Measurements from ENCODE around the gene CUEDC1. TPM values are rescaled to one million over a fixed set of nuclear protein-coding genes. Genes with fewer than 3 reads are reported as not detected.

The CUEDC1 gene
- total and polyA plus RNA-seq, 2 experiments from 2014 or later: 11.1 to 13.6 TPM

DNA sequence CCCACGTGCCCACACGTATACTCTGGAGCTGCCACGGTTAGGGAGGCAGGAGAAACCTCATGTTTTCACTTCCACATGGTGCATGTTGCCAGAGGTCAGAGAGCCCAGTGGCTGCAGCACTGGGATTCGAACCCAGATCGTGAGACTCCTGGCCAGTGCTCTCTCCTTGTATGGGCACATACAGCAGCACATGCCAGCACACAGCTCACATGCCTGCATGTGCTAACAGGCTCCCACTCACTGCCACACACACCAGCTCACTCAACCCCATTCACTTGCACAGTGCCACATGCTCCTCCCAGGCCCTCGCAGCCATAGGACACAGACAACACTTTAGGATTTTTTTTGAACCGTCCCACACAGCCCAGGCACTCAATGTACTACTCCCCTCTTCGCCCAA, 55.8 kb downstream of the CUEDC1 start:
- Histone ChIP-seq H3K4me3 (no peak overlapping the region), H3K27ac (peak overlapping the region; percentile 39; the same call in 1 of the 2 replicates), H3K4me2 (ENCODE audit: unreplicated experiment) (no peak overlapping the region), H3K9me3 (ENCODE audit: low read depth) (no peaks in the 10 kb centered on the region), H3K27me3 (replicated peaks; ENCODE audit: insufficient read depth) (no peaks in the 10 kb centered on the region), H3F3A (ENCODE audit: insufficient read depth) (peaks cover 13% of the 10 kb centered on the region; the same call in 1 of the 2 replicates), H3K36me3 (ENCODE audit: low read depth) (no peaks in the 10 kb centered on the region), H3K9me2 (ENCODE audit: insufficient read depth) (no peaks in the 10 kb centered on the region), H3K4me1 (ENCODE audit: insufficient read depth) (peaks cover 40% of the 10 kb centered on the region), H4K20me1 (ENCODE audit: insufficient read depth) (no peaks in the 10 kb centered on the region), H3K9ac (peak overlapping the region; percentile 56), H2AFZ (no peak overlapping the region), H3K79me2 (ENCODE audit: insufficient read depth) (peaks cover 81% of the 10 kb centered on the region)
- peak; percentile 52 for DNase-seq
- WGBS, 2 experiments (ENCODE audit: low coverage in 1 of 2, low lambda C conversion rate in 2 of 2, missing lambda C conversion rate in 2 of 2): 26 to 30% methylated on average over 8 of the region's 8 CpGs
- TF ChIP-seq EZH2 (IDR thresholded peaks at IDR 0.05; ENCODE audit: insufficient read depth, poor library complexity, severe bottlenecking): no peak
- TF ChIP-seq EZH2phosphoT487 (IDR thresholded peaks at IDR 0.05; ENCODE audit: insufficient read depth, low read depth): no peak
- in situ Hi-C loops (cut with MboI): no loop called here

DNA sequence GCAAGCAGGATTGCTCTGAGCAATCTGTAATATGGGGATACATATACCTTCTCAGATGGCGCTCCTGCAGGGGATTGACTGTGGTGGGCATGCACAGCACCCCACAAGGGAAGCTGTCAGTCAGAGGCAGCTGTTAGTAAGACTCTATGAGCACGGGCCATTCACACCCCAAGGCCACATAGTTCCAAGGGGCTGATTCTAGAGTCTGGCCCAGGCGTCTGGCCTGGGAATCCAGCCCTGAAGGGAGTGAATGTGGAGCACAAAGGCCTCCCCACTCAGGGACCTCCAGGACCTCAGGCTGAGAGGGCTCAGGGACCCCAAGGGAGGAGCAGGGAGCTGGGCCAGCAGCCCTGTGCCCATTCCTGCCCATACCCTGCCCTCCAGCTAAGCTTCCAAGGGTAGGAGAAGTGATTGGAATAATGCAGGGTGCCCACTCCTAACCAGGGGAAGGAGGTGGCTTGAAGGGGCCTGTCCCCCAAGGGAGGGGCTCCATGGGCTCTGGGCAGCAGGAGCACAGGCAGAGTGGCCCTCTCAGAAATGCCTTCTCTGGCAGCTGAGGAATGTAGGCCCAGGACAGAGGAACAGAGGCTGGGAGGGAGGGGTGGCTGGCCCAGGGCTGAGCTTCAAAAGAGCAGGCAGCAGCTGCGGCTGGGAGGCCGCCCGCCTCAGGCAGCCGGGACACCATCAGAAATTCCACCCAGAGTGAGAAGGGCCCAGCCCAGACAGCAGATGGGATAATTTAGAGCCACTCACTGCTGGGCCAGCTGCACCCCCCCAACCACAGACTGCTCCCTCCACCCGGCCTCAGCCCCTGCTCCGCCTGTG, 56.5 kb downstream of the CUEDC1 start:
- no peaks in the 10 kb centered on the region for H4K20me1 ChIP-seq (ENCODE audit: insufficient read depth)
- H3K4me3 ChIP-seq: no peak overlapping the region
- WGBS, 2 experiments (ENCODE audit: low coverage in 1 of 2, low lambda C conversion rate in 2 of 2, missing lambda C conversion rate in 2 of 2): 60% methylated on average over 8 to 9 of the region's 9 CpGs
- no peaks in the 10 kb centered on the region for H3K27me3 ChIP-seq (replicated peaks; ENCODE audit: insufficient read depth)
- peak overlapping the region; percentile 56 for H3K9ac ChIP-seq
- H3K79me2 ChIP-seq (ENCODE audit: insufficient read depth): peaks cover 81% of the 10 kb centered on the region
- peaks cover 11% of the 10 kb centered on the region for H3F3A ChIP-seq (ENCODE audit: insufficient read depth)
- H3K36me3 ChIP-seq (ENCODE audit: low read depth): no peaks in the 10 kb centered on the region
- H3K4me1 ChIP-seq (ENCODE audit: insufficient read depth): peaks cover 40% of the 10 kb centered on the region
- H3K4me2 ChIP-seq (ENCODE audit: unreplicated experiment): no peak overlapping the region
- TF ChIP-seq EZH2 (IDR thresholded peaks at IDR 0.05; ENCODE audit: insufficient read depth, poor library complexity, severe bottlenecking): no peak
- no peak for TF ChIP-seq EZH2phosphoT487 (IDR thresholded peaks at IDR 0.05; ENCODE audit: insufficient read depth, low read depth)
- no peaks in the 10 kb centered on the region for H3K9me2 ChIP-seq (ENCODE audit: insufficient read depth)
- no peaks in the 10 kb centered on the region for H3K9me3 ChIP-seq (ENCODE audit: low read depth)
- no peak overlapping the region for H2AFZ ChIP-seq
- in situ Hi-C loops (cut with MboI): no loop called here
- DNase-seq: peak; percentile 54
- H3K27ac ChIP-seq: peak overlapping the region; percentile 39

DNA sequence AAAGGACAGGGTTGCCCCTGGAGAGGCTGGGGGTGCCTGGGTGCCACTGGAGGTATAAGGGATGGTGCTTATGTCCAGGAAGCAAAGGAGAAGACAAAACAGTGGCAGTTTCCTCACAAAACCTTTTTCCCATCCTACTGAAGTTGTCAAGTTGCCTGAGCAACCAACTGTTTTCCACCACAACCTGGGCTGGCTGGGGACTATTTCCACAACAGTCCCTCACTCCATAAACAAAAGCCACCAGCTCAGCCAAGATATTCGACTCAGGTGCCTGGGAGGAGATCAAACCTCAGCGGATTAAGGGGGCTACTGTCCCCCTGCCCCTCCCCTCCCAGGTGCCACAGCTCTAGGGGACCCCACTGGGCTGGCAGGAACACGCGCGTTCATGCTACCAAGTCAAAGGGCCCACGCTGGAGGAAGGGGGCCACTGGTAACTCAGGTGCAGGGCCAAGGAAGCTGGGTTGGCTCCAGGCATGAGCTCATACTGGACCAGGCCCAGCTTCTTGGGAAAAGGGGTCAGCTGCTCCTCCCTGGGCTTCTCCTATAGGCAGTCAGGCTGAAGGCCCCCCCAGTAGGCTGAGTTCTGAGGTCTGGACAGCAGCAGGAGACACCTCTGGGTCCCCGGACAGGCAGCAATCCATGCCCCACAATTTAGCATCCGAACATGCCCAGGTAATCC, 59.7 kb downstream of the CUEDC1 start:
- Histone ChIP-seq H3K79me2 (ENCODE audit: insufficient read depth) (peaks cover 69% of the 10 kb centered on the region), H3K36me3 (ENCODE audit: low read depth) (no peaks in the 10 kb centered on the region), H3K27me3 (replicated peaks; ENCODE audit: insufficient read depth) (no peaks in the 10 kb centered on the region), H3K9ac (no peak overlapping the region), H3K4me2 (ENCODE audit: unreplicated experiment) (no peak overlapping the region), H3K4me1 (ENCODE audit: insufficient read depth) (peaks cover 53% of the 10 kb centered on the region), H4K20me1 (ENCODE audit: insufficient read depth) (no peaks in the 10 kb centered on the region), H3F3A (ENCODE audit: insufficient read depth) (peaks cover 24% of the 10 kb centered on the region), H3K9me3 (ENCODE audit: low read depth) (no peaks in the 10 kb centered on the region), H3K27ac (no peak overlapping the region), H3K4me3 (no peak overlapping the region), H2AFZ (no peak overlapping the region), H3K9me2 (ENCODE audit: insufficient read depth) (no peaks in the 10 kb centered on the region)
- in situ Hi-C loops (cut with MboI): no loop called here
- 84 to 86% methylated on average over 8 of the region's 8 CpGs for WGBS, 2 experiments (ENCODE audit: low coverage in 1 of 2, low lambda C conversion rate in 2 of 2, missing lambda C conversion rate in 2 of 2)
- DNase-seq: peak; percentile 38
- TF ChIP-seq EZH2phosphoT487 (IDR thresholded peaks at IDR 0.05; ENCODE audit: insufficient read depth, low read depth): no peak
- TF ChIP-seq EZH2 (IDR thresholded peaks at IDR 0.05; ENCODE audit: insufficient read depth, poor library complexity, severe bottlenecking): no peak

DNA sequence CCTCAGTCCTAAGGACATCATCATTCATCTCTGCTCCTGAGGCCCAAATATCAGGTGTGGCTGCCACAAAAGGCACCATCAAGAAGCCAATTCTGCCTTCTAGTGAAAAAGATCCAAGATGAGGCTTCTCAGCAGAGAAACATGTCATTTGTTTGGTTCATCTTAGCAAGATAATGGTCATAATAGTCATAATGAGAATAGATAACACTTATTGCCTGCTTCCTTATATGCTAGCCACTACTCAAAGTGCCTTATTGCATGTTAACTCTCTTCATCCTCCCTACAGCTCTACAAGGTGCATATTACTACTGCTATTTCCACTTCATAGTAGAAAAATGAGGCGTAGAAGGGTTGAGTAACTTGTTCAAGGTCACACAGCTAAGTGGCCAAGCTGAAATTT, 60.4 kb downstream of the CUEDC1 start:
- Histone ChIP-seq H3F3A (ENCODE audit: insufficient read depth) (peaks cover 29% of the 10 kb centered on the region), H3K9ac (no peak overlapping the region), H3K9me3 (ENCODE audit: low read depth) (no peaks in the 10 kb centered on the region), H3K4me3 (no peak overlapping the region), H3K4me1 (ENCODE audit: insufficient read depth) (peaks cover 56% of the 10 kb centered on the region), H4K20me1 (ENCODE audit: insufficient read depth) (no peaks in the 10 kb centered on the region), H3K4me2 (ENCODE audit: unreplicated experiment) (no peak overlapping the region), H3K79me2 (ENCODE audit: insufficient read depth) (peaks cover 63% of the 10 kb centered on the region), H2AFZ (no peak overlapping the region), H3K27ac (no peak overlapping the region), H3K27me3 (replicated peaks; ENCODE audit: insufficient read depth) (no peaks in the 10 kb centered on the region), H3K36me3 (ENCODE audit: low read depth) (no peaks in the 10 kb centered on the region), H3K9me2 (ENCODE audit: insufficient read depth) (no peaks in the 10 kb centered on the region)
- TF ChIP-seq EZH2 (IDR thresholded peaks at IDR 0.05; ENCODE audit: insufficient read depth, poor library complexity, severe bottlenecking): no peak
- TF ChIP-seq EZH2phosphoT487 (IDR thresholded peaks at IDR 0.05; ENCODE audit: insufficient read depth, low read depth): no peak
- in situ Hi-C loops (cut with MboI): no loop called here
- DNase-seq: no peak
- WGBS, 2 experiments (ENCODE audit: low coverage in 1 of 2, low lambda C conversion rate in 2 of 2, missing lambda C conversion rate in 2 of 2): 97 to 100% methylated on average over 1 of the region's 1 CpG
